WTC11 (cell line): ENCODE measurements around the gene ISG15.

Experiments used
- E2F4 ChIP-seq: sonication (generic); formaldehyde crosslinking; IDR thresholded peaks from 2 replicates; pipeline ENCODE4 v1.8.1; 2022; ENCODE audit warnings: low read depth, mild to moderate bottlenecking, moderate library complexity, missing genetic modification reagents, borderline replicate concordance
- TF ChIP-seq, protein P1 (sequence below): fragments of 200-600 bp; IDR thresholded peaks from 2 replicates; pipeline ENCODE4 v1.8.0; 2022; ENCODE audit warnings: antibody characterized with exemption
- TF ChIP-seq, protein P2 (sequence below): sonication (generic); formaldehyde crosslinking; IDR thresholded peaks from 2 replicates; pipeline ENCODE4 v1.8.1; 2023; ENCODE audit warnings: mild to moderate bottlenecking, missing genetic modification reagents, moderate library complexity

DNA sequence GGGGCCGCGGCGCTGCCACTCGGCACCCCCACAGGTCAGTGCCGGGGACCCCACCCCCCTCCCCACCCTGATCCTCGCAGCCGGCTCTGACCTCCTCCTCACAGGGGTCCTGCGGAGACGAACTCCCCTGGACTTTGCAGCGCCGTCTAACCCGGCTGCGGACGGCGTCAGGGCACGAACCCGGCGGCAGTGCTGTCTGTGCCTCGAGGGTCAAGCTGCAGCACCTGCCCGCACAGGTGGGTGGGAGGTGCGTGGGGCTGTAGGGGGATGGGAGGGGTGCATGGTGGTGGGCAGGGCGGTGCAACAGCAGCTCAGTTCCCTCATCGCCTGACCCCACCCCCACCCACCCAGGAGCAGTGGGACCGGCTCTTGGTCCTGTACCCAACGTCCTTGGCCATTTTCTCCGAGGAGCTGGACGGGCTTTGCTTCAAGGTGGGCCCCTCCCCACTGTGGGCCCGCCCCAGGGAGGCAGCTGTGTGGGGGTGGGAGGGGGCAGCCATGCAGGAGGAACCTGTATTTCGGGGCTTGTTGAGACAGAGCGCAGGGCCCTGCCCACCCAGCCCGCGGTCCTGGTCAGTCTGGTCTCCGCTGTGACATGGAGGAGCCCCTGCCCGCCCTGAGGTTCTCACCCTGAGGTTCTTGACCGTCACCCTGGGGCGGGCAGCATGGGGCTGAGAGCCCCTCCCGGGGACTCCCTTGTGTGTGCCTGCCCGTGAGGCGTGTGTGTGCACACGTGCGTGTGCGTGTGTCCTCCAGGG is 42.1 kb upstream of the ISG15 start:
- TF ChIP-seq, protein P1, sequence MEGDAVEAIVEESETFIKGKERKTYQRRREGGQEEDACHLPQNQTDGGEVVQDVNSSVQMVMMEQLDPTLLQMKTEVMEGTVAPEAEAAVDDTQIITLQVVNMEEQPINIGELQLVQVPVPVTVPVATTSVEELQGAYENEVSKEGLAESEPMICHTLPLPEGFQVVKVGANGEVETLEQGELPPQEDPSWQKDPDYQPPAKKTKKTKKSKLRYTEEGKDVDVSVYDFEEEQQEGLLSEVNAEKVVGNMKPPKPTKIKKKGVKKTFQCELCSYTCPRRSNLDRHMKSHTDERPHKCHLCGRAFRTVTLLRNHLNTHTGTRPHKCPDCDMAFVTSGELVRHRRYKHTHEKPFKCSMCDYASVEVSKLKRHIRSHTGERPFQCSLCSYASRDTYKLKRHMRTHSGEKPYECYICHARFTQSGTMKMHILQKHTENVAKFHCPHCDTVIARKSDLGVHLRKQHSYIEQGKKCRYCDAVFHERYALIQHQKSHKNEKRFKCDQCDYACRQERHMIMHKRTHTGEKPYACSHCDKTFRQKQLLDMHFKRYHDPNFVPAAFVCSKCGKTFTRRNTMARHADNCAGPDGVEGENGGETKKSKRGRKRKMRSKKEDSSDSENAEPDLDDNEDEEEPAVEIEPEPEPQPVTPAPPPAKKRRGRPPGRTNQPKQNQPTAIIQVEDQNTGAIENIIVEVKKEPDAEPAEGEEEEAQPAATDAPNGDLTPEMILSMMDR, result no peak
- TF ChIP-seq E2F4, result no peak
- TF ChIP-seq, protein P2, sequence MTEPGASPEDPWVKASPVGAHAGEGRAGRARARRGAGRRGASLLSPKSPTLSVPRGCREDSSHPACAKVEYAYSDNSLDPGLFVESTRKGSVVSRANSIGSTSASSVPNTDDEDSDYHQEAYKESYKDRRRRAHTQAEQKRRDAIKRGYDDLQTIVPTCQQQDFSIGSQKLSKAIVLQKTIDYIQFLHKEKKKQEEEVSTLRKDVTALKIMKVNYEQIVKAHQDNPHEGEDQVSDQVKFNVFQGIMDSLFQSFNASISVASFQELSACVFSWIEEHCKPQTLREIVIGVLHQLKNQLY, result no peak
